Retina (tissue), 1 donor: Measurements from ENCODE around the gene BNIP1.
"Not testable (repeated sequence)": the region's sequence is repeated elsewhere in the genome, so short reads cannot be mapped to it uniquely, and the experiment has no call there.

Experiments used
- DNase-seq: peaks from one replicate; pipeline ENCODE4 v3.0.0-alpha.2; 2016

The BNIP1 gene

DNA sequence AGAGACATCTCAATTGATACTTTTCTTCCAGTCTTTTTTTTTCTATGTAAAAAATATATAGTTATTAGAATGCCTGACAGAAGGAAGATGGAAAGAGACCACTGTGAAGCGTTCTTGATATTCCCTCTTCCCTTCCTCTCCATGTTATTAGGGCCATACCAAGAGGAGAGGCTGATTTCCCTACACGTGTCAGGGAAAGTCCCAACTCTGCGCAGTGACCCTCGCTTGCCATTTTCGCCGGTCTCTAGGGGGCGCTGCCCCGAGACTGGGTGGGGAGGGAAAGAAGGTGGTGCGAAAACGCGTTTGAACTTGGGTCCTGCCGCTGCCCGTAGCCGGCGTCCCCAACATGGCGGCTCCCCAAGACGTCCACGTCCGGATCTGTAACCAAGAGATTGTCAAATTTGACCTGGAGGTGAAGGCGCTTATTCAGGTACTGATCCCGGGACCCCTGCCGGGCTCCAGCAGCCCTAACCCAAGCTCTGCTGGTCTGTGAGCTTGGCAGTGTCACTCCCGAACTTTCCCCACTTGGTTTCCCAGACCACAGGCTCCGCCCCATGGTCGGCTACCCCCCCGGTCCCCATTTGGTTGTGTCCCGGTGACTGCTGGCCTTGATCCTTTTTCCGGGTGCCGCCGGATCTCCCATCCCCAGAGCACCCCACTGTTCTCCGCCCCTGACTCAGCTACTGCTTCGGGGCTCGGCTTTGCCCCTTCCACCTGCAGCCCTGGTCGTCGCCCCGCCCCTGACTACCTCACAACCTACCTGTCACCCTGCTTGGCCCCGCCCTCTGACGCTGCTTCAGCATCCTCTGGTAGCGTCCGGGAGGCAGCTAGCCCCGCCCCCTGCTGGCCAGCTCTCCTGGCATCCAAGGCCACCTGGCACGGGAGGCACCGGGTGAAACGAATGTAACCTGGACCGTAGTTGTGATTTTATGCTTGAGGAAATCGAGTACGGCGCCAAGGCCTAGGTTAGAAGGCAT, at the start of gene BNIP1:
TSS of gene BNIP1 (plus strand) at position 332 of the 977 bp plus-strand sequence. CDS start at position 347, 15 bp downstream.
- peak; percentile 100 for DNase-seq

DNA sequence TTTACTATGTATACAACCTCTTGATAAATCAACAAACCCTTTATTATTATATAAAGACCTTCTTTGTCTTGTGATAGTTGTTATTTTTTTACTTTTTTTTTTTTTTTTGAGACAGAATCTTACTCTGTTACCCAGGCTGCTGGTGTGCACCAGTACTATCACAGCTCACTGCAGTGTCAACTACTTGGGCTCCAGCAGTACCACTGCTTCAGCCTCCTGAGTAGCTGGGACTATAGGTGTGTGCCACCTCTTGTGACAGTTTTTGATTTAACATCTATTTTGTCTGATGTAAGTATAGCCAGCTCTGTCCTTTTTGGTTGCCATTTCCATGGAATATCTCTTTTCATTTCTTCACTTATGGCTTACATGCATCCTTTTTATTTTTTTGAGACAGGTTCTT, 45.5 kb upstream of the BNIP1 start:
- DNase-seq: no peak

GRCh38 chr5:173099461-173099860, 44.9 kb upstream of the BNIP1 start:
- DNase-seq: no peak

DNA sequence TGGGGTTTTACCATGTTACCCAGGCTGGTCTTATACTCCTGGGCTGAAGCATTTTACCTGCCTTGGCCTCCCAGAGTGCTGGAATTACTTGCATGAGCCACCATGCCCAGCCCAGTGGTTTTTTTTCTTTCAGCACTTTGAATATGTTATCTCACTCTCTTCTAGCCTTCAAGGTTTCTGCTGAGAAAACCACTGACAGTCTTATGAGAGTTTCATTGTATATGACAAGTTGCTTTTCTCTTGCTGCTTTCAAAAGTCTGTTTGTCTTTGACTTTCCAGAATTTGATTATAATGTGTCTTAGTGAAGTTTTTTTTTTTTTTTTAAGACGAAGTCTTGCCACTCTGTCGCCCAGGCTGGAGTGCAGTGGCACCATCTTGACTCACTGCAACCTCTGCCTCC, 43.1 kb upstream of the BNIP1 start:
- DNase-seq: no peak

DNA sequence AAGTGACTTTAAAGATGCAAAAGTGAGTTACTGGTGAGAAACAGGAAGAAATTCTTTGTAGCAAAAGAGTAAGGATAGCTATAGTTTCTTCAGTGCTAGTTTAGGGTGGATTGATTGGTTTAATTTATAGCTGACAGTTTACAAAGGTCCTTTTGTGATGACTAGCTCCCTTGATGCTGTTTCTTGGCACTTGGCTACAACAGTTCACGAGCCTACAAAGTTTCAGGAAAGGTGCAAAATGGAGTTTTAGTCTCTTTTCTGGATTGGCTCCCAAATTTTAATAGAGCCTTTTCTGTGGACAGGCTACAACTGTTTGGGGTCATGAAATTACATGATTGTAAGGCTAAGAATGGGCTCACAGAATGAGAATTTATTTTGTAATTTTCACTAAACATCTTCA, 40.9 kb upstream of the BNIP1 start:
- DNase-seq: no peak

- DNase-seq: no peak
These were observed 35.4 kb upstream of the BNIP1 start for GRCh38 chr5:173108914-173109313.

DNA sequence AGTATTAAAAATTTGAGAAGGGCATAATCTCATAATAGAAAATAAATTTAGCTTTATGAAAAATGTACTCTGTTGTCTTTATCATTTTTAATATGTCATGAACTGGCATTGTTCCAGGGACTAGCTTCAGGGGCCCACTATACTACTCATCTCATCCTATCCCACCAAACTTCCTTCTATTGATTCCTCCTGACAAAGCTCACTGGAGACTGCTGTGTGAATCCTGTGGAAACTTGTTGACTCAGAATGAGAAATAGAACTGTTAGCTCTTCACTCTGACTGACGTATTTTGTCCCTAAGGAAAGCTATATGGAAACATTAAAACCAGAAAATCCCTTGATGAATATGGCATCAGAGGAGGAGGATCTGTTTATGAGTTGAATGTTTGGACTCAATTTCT, 29.8 kb upstream of the BNIP1 start:
- DNase-seq: no peak

DNA sequence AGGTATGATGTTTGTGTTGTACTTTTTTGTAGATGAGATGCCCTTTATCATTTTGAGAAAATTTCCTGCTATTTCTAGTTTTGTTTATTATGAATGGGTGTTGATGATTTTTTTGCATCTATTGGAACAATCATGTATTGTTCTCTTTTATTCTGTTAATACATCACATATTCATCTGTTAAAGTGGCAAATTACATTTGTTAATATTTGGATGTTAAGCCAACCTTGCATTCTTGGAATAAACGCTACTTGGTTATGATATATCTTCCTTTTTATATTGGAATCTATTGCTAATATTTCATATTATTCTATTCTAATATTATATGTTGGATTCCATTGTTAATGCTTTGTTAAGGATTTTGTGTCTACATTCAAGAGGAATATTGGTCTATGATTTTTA, 24.6 kb upstream of the BNIP1 start:
- no peak for DNase-seq

DNA sequence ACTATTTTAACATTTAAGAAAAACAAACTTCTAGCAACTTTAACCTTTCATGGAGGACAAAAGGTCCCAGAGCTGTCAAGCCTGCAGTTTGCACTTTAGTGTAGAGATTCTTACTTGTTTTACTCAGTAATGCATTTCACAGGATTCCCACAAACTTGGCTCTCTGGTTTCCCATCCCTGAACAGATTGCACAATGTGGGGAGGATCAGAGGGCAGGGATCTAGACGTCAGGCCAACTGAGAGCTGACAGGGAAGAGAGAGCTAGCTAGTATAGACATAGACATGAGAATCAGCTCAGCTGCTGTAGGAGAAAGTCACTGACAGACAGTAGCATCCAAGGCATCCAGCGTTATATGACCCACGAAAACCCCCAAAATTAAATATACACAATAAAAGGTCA, 20.9 kb upstream of the BNIP1 start:
- DNase-seq: no peak

GRCh38 chr5:173132166-173132565, 12.2 kb upstream of the BNIP1 start:
- DNase-seq: not testable (repeated sequence)

DNA sequence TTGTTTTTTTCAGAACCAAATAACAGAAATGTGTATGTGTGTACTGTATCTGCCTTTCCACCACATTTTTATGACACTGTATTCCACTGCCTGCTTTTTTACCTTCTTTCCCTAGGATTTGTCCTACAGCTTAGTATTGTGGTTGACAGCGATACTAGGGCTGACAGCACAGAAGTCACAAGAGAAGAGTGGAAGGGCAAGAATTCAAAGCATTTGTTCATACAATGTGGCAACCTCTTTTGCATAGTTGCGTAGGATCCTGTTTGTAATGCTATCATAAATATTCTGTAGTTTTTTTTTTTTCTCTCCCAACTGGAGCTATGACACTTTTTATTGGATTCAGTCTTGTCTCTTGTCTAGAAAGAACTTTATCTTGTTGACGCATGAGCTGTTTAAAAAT, 5.6 kb upstream of the BNIP1 start:
- no peak for DNase-seq

DNA sequence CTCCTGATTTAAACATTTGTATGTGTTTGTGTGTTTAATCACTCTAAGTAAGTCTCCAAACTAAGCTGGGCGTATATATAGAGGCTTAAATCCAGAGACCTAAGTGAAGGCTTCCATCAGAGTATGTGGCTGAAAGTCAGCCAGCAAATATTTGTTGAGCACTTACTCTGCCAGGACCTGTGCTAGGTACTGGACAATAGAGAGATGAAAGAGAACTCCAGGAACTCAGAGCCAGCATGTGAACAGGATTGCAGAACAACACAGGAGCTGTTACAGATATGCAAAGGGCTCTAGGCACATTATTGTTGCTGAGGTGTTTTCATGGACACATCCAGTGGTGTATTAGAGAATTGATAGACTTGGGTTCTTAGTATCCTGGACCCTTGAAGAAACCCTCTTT, 4.7 kb upstream of the BNIP1 start:
- no peak for DNase-seq

DNA sequence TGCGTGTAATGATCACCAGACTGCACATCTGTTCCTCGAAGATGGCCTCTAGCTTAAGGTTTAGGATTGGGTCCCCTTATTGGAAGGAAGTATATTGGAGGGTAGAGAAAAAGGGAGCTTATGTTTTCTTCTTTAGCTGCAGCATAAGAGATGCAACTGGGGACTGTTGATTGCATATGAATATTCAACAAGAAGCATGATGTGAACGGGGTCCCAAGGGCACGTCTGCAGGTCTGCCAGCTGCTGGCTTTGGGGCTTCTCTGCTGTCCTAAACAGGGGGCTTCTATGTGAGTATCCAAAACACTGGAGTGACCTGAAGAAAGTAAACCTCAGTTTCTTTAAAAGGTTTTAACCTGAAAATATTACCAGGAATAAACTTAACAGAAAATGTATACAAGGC, 3.6 kb upstream of the BNIP1 start:
- DNase-seq: no peak

DNA sequence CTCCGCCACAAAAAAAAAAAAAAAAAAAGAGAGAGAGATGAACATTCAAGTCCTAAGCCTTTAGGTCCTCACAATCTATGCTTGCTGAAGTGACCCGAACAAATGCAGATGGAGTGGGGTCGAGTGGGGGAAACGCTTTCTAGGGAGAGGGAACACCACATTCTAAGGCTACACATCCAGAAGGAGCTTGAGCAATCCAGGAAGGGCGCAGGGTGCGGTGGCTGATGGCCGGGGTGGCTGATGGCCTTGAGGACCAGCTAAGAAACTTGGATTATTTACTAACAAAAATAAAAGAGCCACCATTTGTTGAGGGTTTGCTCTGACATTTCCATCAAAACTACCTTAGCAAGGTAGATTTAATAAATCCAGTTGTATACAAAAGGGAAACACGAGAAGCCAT, 764 bp upstream of the BNIP1 start:
- DNase-seq: no peak

DNA sequence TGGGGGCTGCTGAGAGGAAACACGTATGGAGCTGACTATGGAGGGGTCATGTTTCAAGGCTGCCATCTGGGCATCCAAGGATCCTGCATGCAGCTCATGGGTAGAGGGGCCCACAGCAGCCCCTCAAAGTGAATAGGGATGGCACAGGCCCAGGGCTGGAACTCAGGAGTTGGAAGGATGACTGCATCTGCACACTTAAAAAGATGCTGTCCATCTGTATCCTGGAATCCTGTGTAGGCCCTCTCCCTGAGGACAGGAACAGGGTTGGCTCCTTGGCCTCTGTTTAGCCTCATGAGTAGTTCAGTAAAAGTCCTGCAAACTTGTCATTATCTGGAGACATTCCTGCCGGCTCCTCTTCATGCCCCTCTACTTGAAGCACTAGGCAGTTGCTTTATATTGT, 4.0 kb downstream of the BNIP1 start:
- DNase-seq: no peak

GRCh38 chr5:173152547-173152946, 8.2 kb downstream of the BNIP1 start:
- no peak for DNase-seq

GRCh38 chr5:173153842-173154241, 9.5 kb downstream of the BNIP1 start:
- DNase-seq: no peak

- not testable (repeated sequence) for DNase-seq
These were observed 10.3 kb downstream of the BNIP1 start for GRCh38 chr5:173154619-173155018.

DNA sequence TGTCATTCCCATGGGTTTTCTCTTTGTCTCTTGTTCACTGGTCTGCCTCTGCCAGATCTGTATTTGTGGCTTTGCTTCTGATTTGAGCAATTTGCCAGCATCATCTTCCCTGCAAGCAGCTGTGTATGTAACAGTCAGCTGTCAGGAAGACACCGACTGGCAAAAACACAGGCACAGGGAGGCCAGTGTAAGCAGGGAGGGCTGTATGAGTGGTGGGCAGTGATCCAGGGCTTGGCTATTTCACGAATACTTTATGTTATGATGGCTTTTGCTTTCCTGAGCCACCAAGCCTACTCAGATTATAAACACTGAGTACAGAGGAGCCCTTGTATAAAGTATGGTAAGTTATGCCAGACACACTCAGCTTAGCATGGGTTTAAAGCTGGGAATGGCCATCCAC, 11.6 kb downstream of the BNIP1 start:
- no peak for DNase-seq

DNA sequence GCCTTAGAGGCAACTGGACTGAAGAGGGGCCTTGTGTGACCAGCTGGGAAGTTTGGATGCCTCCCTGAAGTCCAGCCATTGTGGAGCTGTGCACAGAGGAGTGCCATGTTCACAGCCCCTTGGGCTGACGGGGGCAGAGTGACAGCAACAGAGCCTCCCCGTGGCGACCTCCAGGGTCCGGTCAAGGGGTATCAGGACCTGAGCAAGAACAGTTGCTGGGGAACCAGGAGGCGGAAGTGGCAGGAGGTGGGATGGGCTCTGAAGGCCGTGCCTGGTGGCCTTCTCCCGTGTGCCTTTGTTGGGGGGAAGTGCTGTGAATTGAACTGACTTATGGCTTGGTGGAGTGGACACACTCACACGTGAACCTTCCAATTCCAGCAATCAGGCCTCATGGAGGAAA, 14.0 kb downstream of the BNIP1 start:
- DNase-seq: no peak

DNA sequence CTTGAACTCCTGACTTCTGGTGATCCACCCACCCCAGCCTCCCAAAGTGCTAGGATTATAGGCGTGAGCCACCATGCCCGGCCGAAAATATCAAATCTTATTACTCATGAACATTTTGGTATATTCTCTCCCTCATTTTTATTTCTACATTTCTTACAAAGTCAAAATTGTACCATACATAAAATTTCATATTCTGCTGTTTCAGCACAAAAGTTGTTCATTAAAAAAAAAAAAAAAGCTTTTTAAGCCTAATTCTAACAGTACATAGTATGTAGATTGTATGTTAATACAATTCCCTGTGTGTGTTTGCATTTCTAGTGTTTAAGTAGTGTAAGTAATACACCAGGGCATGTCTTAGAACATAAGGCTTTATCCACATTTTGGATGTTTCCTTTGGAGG, 14.9 kb downstream of the BNIP1 start:
- DNase-seq: no peak

DNA sequence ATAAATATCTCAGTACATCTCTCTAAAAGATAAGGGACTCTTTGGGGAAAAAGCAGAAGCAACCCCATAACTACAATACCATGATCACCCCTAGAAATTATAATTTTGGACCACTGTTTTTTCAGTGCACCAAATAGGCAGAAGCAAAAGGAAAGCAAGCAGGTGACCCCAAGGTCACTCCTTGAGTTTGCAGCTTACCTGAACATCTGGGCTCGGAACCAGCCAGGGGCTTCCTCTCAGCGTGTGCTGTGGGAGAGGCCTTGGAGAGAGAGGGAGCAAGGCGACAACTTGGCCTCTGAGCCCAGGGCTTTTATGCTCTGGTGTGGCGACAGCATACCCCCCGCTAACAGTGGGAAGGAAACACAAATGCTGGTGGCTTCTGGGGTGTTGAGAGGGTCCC, 16.8 kb downstream of the BNIP1 start:
- DNase-seq: no peak

GRCh38 chr5:173163219-173163618, 18.9 kb downstream of the BNIP1 start:
- no peak for DNase-seq

- no peak for DNase-seq
These were observed 21.1 kb downstream of the BNIP1 start for GRCh38 chr5:173165177-173166016.
